ENCODE data around the gene NBPF4. TPM values are rescaled to one million over a fixed set of nuclear protein-coding genes. Genes with fewer than 3 reads are reported as not detected.
"Not testable (repeated sequence)": the region's sequence is repeated elsewhere in the genome, so short reads cannot be mapped to it uniquely, and the experiment has no call there.

NBPF4 gene
- polyA plus RNA-seq (ENCODE audit: insufficient read length): not detected

GRCh38 chr1:108243976-108244375 lies at the start of gene NBPF4:
Gene NBPF4 (minus strand): TSS chr1:108244076. CDS start chr1:108243761, 315 bp downstream.
- DNase-seq: not testable (repeated sequence)

DNA sequence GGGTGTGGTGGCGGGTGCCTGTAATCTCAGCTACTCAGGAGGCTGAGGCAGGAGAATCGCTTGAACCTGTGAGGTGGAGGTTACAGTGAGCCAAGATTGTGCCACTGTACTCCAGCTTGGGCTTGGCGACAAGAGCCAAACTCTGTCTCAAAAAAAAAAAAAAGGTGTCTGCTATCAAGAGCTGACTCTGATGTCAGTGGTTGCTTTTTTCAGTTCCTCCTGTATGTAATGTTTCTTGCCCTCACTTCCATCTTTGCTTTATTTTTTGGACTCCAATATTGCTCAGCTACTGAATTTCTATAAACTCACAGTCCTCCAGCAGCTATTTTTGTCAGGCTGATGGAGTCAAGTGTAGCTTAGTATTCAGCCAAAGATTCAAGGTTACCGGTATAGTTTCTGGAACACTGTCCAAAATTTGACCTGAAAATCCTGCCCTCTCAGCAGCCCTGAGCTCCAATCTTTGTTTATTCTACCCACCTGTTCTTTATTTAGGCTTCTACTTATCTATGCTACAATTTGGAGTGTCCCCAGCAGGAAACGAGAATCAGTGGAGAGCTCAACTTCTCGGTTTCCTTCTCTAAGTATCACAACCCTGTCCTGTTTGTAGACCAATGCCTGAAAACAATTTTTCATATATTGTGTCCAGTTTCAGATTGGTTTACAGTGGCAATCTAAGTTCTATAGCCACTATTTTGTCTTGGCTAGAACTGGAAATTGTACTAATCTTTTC lies 38.8 kb upstream of the NBPF4 start:
- not testable (repeated sequence) for DNase-seq

GRCh38 chr1:108272485-108273327 lies 28.8 kb upstream of the NBPF4 start:
- DNase-seq: not testable (repeated sequence)

- not testable (repeated sequence) for DNase-seq
Observed at GRCh38 chr1:108267097-108267496, 23.2 kb upstream of the NBPF4 start.

DNA sequence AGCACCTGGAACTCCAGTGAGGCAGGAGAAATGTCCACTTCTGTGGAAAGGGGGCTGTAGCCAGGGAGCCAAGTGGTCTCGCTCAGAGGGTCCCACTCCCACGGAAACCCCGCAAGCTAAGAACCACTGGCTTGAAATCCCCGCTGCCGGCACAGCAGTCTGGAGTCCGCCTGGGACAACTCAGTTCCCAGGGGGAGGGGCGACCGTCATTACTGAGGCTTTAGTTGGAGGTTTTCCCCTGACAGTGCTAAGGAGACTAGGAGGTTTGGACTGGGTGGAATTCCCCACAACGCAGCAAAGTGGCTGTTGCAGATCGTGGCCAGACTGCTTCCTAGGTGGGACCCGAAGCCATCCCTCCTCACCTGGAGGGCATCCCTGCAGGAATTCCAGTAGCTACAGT lies 18.1 kb upstream of the NBPF4 start:
- DNase-seq: not testable (repeated sequence)

GRCh38 chr1:108261519-108261918 lies 17.6 kb upstream of the NBPF4 start:
- not testable (repeated sequence) for DNase-seq

DNA sequence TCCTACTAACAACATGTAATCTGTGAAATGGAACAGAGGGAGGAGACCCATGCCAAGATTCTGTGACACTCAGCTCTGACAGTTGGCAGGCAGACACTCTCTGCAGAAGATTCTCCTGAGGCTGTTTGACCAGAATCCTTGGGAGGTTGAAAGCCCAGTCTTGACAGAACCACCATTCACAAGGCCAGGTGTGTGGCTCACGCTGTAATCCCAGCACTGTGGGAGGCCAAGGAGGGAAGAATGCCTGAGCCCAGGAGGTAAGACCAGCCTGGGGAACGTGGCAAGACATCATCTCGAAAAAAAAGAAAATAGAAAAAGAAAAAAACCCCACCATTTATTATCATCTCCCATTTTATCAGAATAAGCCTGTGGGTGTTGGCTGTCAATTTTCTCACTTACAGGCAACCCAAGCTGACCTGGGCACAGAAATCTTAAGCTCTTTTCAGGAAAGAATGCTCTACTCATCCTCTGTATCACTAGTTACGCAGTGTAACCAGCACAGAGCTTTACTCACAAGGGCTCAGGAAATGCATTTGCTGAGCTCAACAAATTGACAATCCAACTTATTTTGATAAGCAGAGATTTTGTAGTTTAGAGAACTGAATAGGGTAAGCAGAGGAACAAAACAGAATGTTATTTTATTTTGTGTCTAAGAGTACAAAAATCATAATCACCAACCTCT lies 16.8 kb upstream of the NBPF4 start:
- DNase-seq: not testable (repeated sequence)

DNA sequence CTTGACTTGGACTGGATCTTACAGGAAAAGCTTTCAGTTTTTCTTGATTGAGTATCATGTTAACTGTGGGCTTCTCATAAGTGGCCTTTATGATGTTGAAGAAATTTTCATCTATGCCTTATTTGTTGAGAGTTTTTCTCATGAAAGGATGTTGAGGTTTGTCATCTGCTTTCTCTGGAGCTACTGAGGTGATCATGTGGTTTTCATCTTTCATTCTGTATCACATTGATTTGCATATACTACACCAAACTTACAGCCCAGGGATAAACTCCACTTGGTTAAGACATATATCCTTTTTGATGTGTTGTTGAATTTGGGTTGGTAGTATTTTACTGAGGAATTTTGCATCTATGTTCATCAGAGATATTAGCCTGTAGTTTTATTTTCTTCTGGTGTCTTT lies 11.6 kb upstream of the NBPF4 start:
- DNase-seq: not testable (repeated sequence)

GRCh38 chr1:108239426-108239825 lies 4.5 kb downstream of the NBPF4 start:
- not testable (repeated sequence) for DNase-seq

DNA sequence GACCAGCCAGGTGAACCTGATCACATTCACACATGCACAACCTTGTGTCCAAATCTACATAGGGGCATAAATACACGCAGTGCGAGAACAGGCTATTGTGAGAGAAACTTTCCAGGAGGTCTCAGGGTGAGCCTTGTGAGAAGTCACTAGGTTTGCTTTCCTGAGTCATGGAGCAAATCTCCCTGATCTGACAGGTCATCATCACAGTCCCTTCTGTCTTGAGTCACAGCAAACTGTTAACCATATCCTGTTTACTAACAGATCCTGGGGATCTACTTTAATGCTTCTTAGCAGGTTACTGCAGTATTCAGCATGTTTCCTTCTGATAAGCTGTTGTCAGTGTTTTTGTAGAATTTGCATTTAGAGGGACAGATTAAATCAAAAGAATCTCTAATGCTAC lies 8.6 kb downstream of the NBPF4 start:
- DNase-seq: not testable (repeated sequence)

DNA sequence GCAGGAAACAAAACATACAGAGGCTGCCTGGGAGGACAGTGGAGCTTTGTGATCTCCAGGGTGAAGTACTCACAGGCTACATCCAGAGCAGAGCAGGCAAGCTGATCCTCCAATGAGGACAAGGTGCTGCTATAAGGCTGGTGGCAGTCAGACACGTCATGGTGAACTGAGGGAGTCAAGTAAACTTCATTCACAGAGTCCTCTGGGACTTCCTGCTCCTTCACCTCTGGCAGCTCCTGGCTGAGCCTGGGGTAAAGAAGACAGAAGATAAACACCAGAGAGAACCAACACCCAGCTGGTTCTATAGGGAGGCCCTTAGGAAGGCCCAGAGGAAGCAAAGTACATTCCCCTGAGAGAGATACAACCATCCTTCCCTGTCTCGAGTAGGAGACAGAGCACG lies 11.7 kb downstream of the NBPF4 start:
- not testable (repeated sequence) for DNase-seq

GRCh38 chr1:108229976-108230375 lies 13.9 kb downstream of the NBPF4 start:
- not testable (repeated sequence) for DNase-seq

GRCh38 chr1:108227772-108228171 lies 16.1 kb downstream of the NBPF4 start:
- not testable (repeated sequence) for DNase-seq

DNA sequence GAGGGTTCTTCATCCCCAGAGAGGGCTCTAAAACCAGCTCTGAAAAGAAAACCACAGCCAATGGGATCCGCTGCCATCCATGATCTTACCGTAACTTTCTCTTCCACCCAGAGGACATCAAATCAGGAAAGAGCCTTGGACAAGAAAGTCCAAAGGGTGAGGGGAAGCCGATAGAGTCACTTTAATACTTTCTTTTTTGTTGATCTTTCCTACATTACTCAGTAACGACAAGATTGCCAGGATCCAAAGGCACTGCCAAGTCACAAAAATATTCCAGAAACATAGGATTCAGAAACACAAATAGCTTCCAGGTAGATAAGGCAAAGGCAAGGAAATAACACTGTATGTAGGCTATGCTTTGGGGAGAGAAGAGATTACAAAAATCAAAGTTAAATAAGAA lies 17.0 kb downstream of the NBPF4 start:
- not testable (repeated sequence) for DNase-seq

GRCh38 chr1:108223226-108223625 lies 20.6 kb downstream of the NBPF4 start:
- not testable (repeated sequence) for DNase-seq

DNA sequence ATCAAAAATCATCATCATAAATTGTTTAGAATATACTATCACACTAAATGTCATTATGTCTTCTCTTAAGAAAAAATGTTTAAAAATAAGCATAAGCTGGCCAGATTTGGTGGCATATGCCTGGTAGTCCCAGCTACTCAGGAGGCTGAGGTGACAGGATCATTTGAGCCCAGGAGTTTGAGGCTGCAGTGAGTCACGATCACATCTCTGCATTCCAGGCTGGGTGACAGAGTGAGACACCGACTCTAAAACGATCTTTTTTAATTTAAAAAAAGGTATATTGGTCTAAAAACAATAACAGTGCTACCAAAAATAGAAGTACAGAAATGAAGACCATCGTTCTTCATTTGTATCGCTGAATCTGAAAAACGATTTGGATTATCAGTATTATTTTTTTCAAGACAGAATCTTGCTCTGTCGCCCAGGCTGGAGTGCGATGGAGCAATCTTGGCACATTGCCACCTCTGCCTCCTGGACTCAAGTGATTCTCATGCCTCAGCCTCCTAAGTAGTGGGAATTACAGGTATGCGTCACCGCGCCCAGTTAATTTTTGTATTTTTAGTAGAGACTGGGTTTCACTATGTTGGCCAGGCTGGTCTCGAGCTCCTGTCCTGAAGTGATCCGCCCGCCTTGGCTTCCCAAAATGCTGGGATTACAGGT lies 26.2 kb downstream of the NBPF4 start:
- DNase-seq: not testable (repeated sequence)

- DNase-seq: not testable (repeated sequence)
Observed at GRCh38 chr1:108217007-108217406, 26.9 kb downstream of the NBPF4 start.

DNA sequence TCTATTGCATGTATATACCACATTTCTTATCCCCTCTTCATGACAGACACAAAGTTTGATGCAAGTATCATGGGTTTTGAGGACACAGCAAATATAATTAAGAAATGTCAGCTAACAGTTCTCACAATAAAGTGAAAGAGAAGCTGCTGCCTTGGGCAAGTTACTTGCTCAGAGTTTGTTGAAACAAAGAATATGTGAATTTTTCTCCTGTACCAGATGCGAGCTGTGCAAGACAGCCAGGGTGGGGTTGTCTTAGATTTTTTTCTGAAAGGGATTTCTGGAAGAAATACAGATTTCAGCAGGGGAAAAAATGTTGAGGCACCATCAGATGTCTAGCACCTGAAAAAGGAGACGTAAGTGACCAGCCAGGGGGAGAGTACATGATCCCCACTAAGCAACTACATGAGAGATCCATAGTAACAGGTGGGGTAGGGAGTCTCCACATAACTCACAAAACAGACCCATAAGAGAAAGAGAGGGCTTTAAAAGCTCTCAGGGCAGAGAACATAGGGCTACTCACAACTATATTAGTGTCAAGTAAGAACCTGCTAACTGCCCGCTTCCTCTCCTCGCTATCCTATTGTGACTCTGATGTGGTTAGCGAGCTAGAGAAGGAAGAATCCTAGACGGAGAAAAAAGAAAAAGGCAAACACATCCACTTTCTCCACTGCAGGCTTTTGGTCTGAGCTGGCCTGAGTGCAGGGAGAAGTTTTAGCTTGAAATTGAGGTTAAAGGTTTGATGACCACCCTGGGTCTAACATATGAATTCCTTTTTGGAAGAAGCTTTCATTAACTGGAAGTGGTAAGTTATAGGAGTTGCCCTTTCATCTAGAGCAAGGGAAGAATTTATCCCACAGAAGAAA lies 27.6 kb downstream of the NBPF4 start:
- DNase-seq: not testable (repeated sequence)

DNA sequence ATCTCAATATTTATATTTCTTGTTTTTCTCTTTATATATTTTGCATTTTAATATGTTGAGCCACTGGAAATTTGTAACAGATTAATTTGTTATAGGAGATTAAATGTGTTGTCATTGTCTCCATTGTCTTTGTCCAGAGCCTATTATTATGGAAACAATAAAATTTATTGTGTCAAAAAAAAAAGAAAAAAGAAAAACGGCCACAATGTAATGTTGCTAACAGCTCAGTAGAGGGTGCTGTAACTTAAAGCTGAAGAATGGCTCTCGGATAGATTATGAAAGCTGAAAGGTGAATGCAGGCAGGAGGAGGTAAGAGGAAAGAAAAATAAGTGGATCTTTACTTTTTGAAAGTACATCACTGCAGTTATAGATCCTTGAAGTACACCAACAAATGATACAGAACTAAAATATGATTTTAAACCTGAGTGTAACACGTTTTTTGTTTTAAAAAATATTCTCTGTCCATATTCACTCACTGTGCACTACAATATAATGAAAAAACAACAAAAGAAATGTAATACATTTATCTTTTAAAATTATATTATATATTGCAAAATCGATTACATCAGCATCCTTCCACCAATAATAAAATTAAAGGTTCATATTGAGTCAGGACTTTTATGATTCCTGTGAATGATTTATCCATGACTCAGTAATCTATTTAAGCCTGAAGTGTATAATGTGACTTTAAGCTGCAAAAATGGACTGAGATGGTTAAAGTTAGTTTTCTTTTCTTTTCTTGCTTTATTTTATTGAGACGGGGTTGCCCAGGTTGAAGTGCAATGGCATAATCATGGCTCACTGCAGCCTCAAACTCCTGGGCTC lies 29.0 kb downstream of the NBPF4 start:
- DNase-seq: not testable (repeated sequence)

DNA sequence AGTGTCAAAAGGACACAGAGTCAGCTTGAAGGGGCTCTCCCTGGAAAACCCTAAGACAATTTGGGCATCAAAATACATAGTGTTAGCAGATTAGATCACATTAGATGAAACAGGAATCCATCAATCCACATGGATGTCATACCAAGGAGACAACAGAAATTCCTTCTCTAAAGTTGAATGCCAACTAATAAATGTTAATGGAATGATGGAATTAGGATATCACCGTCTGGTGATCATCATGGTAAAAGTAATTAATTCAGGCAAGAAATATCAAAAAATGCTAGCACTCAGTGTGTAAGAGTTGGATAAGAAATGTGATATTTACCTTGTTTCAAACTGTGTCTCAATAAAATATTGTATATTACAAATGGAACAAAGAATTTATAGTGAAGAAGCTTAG lies 32.9 kb downstream of the NBPF4 start:
- DNase-seq: no peak
